ENCODE results near the gene RPL7A.
"Not testable (repeated sequence)": the region's sequence is repeated elsewhere in the genome, so short reads cannot be mapped to it uniquely, and the experiment has no call there.

Gene RPL7A

GRCh38 chr9:133392308-133392707 is 44.3 kb downstream of the RPL7A start:
- not testable (repeated sequence) for DNase-seq

- no peak for DNase-seq
These were observed 45.4 kb downstream of the RPL7A start for GRCh38 chr9:133393399-133393798.

DNA sequence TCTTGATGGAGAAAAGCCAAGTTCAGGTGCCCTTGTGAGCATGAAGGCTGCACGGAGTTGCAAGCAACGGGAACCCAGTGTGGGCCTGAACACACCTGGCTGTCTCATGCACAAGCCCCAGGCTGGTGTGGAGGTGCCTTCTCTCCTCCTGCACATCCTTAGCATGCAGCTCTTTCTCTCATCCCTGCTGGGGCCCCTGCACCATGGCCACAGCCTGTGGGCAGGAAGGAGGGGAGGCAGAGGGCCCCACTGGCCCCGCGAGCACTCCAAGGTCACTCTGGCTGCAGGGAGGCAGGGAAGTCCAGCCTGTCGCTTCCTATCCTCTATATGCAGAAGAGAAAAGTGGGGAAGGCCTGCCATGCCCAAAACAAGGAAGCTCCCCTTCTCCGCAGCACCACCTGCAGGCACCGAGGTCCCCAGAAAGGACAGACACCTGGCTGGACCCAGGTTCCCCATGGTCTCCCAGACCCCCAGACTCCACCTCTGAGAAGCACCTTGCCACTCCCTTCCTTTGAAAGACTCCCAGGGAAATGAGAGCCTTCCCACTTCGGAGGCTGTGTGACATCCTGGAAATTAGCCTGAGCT is 46.8 kb downstream of the RPL7A start:
- DNase-seq, result no peak

DNA sequence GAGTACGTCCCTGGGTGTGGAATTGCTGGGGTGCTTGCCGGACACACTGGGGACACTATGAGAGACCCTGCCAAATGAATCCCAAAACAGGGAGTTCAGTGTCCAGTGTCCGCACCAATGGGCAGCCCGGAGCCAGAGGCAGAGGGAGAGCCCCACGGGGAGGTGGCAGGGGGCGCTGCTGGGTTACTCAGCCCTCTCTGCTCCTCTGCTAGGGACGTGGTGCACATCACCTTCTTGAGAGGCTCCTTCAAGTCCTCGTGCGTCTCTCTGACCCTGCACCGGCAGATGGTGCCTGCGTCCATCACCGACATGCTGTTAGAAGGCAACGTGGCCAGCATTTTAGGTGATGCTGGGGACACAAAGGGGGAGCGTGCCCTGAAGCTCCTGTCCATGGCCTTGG is 48.9 kb downstream of the RPL7A start:
- no peak for DNase-seq

- DNase-seq, result no peak
These were observed 49.4 kb downstream of the RPL7A start for GRCh38 chr9:133397370-133397769.

- DNase-seq, result no peak
These were observed 49.9 kb downstream of the RPL7A start for GRCh38 chr9:133397895-133398294.

DNA sequence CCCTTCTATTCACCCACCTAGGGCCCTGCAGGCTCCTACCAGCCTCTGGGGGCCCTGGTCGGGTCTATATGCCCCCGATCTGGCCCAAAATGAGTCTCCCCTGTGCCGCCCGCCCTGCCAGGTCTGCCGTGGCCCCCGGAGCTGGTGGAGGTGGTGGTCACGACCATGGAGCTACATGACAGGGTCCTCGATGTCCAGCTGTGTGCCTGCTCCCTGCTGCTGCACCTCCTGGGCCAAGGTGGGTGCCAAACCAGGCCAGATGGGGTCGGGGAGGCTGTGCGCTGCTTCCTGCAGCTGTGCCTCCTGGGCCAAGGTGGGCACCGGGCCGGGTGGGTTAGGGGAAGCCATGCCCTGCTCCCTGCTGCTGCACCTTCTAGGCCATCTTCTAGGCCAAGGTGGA is 52.3 kb downstream of the RPL7A start:
- no peak for DNase-seq
